ENCODE data around the gene LRGUK. TPM values are rescaled to one million over a fixed set of nuclear protein-coding genes. Genes with fewer than 3 reads are reported as not detected.

The LRGUK gene
- total RNA-seq, 3 donors from 2014 or later: 0.19 to 1.2 (median 0.47) TPM

DNA sequence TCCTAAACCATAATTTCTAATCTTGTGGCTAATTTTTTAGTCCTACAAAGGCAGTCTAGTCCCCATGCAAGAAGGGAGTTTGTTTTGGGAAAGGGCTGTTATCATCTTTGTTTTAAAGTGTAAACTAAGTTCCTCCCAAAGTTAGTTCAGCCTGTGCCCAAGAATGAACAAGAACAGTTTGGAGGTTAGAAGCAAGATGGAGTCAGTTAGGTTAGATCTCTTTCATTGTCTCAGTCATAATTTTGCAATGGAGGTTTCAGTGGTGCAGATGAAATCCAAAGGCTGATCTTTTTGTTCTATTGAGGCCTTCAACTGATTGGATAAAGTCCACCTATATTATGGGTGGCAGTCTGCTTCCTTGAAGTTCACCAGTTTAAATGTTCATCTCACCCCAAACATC is 68.1 kb downstream of the LRGUK start:
- no peaks in the 10 kb centered on the region for H3K36me3 ChIP-seq (ENCODE audit: low read depth)
- DNase-seq (no peak), ATAC-seq (no peak)
- intact Hi-C loops (cut with DNase I, micrococcal nuclease): no loop called here
- TF ChIP-seq, protein P1, sequence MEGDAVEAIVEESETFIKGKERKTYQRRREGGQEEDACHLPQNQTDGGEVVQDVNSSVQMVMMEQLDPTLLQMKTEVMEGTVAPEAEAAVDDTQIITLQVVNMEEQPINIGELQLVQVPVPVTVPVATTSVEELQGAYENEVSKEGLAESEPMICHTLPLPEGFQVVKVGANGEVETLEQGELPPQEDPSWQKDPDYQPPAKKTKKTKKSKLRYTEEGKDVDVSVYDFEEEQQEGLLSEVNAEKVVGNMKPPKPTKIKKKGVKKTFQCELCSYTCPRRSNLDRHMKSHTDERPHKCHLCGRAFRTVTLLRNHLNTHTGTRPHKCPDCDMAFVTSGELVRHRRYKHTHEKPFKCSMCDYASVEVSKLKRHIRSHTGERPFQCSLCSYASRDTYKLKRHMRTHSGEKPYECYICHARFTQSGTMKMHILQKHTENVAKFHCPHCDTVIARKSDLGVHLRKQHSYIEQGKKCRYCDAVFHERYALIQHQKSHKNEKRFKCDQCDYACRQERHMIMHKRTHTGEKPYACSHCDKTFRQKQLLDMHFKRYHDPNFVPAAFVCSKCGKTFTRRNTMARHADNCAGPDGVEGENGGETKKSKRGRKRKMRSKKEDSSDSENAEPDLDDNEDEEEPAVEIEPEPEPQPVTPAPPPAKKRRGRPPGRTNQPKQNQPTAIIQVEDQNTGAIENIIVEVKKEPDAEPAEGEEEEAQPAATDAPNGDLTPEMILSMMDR (IDR thresholded peaks at IDR 0.05): no peak
- no peaks in the 10 kb centered on the region for H3K9me3 ChIP-seq
- H3K4me1 ChIP-seq (ENCODE audit: low read depth): no peaks in the 10 kb centered on the region
- H3K4me3 ChIP-seq: no peak overlapping the region

DNA sequence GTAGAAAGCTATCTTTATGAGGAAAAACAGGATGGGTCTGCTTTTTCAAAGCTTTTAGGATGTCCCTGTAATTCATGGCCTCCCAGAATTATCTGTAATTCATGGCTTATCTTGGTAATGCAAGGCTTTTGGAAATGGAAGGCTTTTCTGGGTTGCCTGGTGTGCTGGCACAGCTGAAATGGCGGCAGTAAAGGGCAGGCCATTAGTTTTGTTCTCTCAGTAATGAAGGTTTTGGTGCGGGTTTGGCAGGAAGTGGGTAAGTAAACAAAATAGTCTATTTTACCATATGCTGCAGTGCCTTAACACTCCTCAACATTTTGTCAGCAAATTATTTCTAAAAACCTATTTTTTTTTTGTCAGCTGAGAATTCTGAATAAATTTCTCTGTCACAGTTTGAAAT is 69.3 kb downstream of the LRGUK start:
- DNase-seq: no peak
- Histone ChIP-seq H3K4me1 (ENCODE audit: low read depth) (no peaks in the 10 kb centered on the region), H3K36me3 (ENCODE audit: low read depth) (no peaks in the 10 kb centered on the region), H3K9me3 (no peaks in the 10 kb centered on the region), H3K4me3 (no peak overlapping the region)
- intact Hi-C loops (cut with DNase I, micrococcal nuclease): no loop called here
- no peak for ATAC-seq
- TF ChIP-seq, protein P1 (IDR thresholded peaks at IDR 0.05): no peak

DNA sequence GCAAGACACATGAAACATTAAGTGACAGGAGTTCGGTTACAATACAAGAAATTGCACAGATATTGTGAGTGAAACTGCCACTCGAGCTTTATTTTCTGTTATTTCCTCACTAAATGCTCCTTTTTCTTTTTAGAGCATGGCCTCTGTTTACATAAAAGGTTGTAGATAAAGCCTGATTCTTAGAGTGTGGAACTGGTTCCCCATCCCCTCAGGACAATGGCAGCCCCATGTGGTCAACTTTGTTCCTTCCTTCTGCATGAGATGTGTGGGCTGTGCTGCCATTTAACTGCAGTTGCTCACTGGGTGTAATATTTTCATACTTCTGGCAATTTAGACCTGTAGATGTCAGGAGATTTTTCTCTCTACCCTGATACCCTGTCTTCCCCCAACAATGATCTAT is 70.2 kb downstream of the LRGUK start:
- DNase-seq (no peak), ATAC-seq (no peak)
- H3K4me1 ChIP-seq (ENCODE audit: low read depth): no peaks in the 10 kb centered on the region
- no peaks in the 10 kb centered on the region for H3K36me3 ChIP-seq (ENCODE audit: low read depth)
- no peak overlapping the region for H3K4me3 ChIP-seq
- no peaks in the 10 kb centered on the region for H3K9me3 ChIP-seq
- TF ChIP-seq, protein P1 (IDR thresholded peaks at IDR 0.05): no peak
- intact Hi-C loops (cut with DNase I, micrococcal nuclease): no loop called here

DNA sequence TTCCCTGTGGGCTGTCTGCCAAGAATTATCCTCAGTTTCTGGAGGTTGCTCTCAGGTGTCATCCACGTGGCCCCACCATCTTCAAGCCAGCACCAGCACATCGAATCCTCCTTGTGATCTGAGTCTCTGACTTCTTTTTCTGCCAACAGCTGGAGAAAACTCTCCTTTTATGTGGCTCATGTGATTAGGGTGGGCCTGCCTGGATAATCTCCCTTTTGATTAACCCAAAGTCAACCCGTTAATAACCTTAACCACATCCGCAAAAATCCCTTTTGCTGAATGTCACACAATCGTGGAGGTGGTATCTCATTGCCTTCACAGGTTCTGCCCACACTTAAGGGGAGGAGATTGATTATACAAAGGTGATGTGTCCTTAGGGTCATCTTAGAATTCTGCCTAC is 73.8 kb downstream of the LRGUK start:
- H3K9me3 ChIP-seq: no peaks in the 10 kb centered on the region
- intact Hi-C loops (cut with DNase I, micrococcal nuclease): no loop called here
- TF ChIP-seq, protein P1 (IDR thresholded peaks at IDR 0.05): no peak
- DNase-seq: no peak
- H3K36me3 ChIP-seq (ENCODE audit: low read depth): no peaks in the 10 kb centered on the region
- no peaks in the 10 kb centered on the region for H3K4me1 ChIP-seq (ENCODE audit: low read depth)
- H3K4me3 ChIP-seq: no peak overlapping the region
- no peak for ATAC-seq

DNA sequence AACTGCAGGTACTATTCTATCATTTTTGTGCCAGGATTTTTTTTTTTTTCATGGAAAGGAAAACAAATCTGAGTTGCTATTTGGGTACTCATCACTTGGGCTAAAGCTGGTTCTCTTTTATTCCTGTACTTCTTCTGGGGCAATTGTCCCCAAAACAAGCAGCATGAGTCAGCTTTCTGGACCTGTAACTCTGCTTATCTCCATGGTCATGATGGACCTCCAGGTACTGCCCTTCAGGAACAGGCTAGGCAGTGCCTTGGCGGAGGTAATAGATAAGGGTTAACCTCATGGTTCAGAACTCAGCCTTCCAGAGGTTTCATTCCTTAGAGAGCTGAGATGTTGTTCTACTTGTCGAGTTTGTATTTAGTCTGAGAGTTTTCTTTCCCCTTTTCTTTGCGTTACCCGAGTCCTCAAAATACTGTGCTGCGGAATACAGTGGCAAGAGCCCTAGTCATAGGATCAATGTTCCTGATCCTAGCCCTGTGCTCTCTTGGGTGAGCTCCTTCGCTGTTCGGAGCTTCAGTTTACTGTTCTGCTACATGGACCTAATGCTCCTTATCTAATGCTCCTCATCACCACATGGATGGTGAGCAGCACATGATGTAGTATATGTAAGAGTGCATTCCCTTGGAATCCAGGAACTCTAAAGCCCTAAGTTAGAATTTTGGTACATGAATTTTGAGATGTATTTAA is 74.6 kb downstream of the LRGUK start:
- no peak for DNase-seq
- ATAC-seq: no peak
- TF ChIP-seq, protein P1 (IDR thresholded peaks at IDR 0.05): no peak
- no peak overlapping the region for H3K4me3 ChIP-seq
- H3K9me3 ChIP-seq: no peaks in the 10 kb centered on the region
- no peaks in the 10 kb centered on the region for H3K4me1 ChIP-seq (ENCODE audit: low read depth)
- intact Hi-C loops (cut with DNase I, micrococcal nuclease): no loop called here
- no peaks in the 10 kb centered on the region for H3K36me3 ChIP-seq (ENCODE audit: low read depth)
